Neuronal stem cell (in vitro differentiated cells): ENCODE data around the gene ITGB3BP. TPM values are rescaled to one million over a fixed set of nuclear protein-coding genes. Genes with fewer than 3 reads are reported as not detected.
A peak's percentile ranks its signal among the peaks of the same experiment; 100 is the strongest.
"Not testable (repeated sequence)": the region's sequence is repeated elsewhere in the genome, so short reads cannot be mapped to it uniquely, and the experiment has no call there.

ENCODE experiments used
- DNase-seq: peaks from one replicate; pipeline ENCODE4 v3.0.0-alpha.2; 2013; ENCODE audit warnings: low spot score
- H2AFZ ChIP-seq: one replicate; pipeline ENCODE4 v1.6.1; 2013; ENCODE audit warnings: mild to moderate bottlenecking, low read length, inconsistent platforms
- H2AK5ac ChIP-seq: 2 replicates; pipeline ENCODE4 v1.6.1; 2013; ENCODE audit warnings: low read depth, mild to moderate bottlenecking, inconsistent platforms, low read length, moderate library complexity, mixed read lengths
- H2BK120ac ChIP-seq: 2 replicates; pipeline ENCODE4 v1.6.1; 2013; ENCODE audit warnings: low read depth, mild to moderate bottlenecking, inconsistent platforms, low read length, moderate library complexity, mixed read lengths
- H2BK12ac ChIP-seq: one replicate; pipeline ENCODE4 v1.6.1; 2013; ENCODE audit warnings: low read length, inconsistent platforms
- H2BK15ac ChIP-seq: 2 replicates; pipeline ENCODE4 v1.6.1; 2013; ENCODE audit warnings: mild to moderate bottlenecking, low read length, inconsistent platforms, mixed read lengths
- H2BK5ac ChIP-seq: one replicate; pipeline ENCODE4 v1.6.1; 2013; ENCODE audit warnings: inconsistent platforms, mild to moderate bottlenecking, low read length, moderate library complexity
- H3K14ac ChIP-seq: one replicate; pipeline ENCODE4 v1.6.1; 2013; ENCODE audit warnings: low read length, inconsistent platforms
- H3K18ac ChIP-seq: 2 replicates; pipeline ENCODE4 v1.6.1; 2013; ENCODE audit warnings: low read length, inconsistent platforms
- H3K23ac ChIP-seq: 2 replicates; pipeline ENCODE4 v1.6.1; 2013; ENCODE audit warnings: low read depth, mild to moderate bottlenecking, mixed read lengths, low read length, inconsistent platforms; ENCODE audit not compliant: poor library complexity
- H3K27ac ChIP-seq: replicated peaks from 3 replicates; pipeline ENCODE4 v1.5.1; 2013; ENCODE audit warnings: low read length, inconsistent platforms
- H3K27me3 ChIP-seq, 3 experiments: 2 replicates each; pipeline ENCODE4 v1.6.1; 2013; ENCODE audit warnings: low read length in 3 of 3, mild to moderate bottlenecking in 2 of 3, inconsistent platforms in 1 of 3, low read depth in 1 of 3, mixed read lengths in 1 of 3, moderate library complexity in 1 of 3; ENCODE audit not compliant: control insufficient read depth in 3 of 3, insufficient read depth in 3 of 3
- H3K36me3 ChIP-seq, 2 donors: replicated peaks in 1 of 2; 2 replicates each; pipeline ENCODE4 v1.6.1; 2013; ENCODE audit warnings: low read length in 2 of 2; ENCODE audit not compliant: control insufficient read depth in 2 of 2, insufficient read depth in 2 of 2
- H3K4ac ChIP-seq: 2 replicates; pipeline ENCODE4 v1.6.1; 2013; ENCODE audit warnings: inconsistent platforms, mild to moderate bottlenecking, low read length, moderate library complexity
- H3K4me1 ChIP-seq, 2 donors: 1 replicate in 1 of 2; 2 replicates in 1 of 2; pipeline ENCODE4 v1.6.1; 2013; ENCODE audit warnings: low read length in 2 of 2, low read depth in 1 of 2; ENCODE audit not compliant: control insufficient read depth in 2 of 2, insufficient read depth in 1 of 2
- H3K4me2 ChIP-seq: one replicate; pipeline ENCODE4 v1.6.1; 2013; ENCODE audit warnings: mild to moderate bottlenecking, low read length, inconsistent platforms; ENCODE audit not compliant: insufficient read depth, poor library complexity, severe bottlenecking
- H3K4me3 ChIP-seq, 2 donors: 2 replicates each; pipeline ENCODE4 v1.5.1; 2013; ENCODE audit warnings: low read length in 2 of 2, mild to moderate bottlenecking in 2 of 2, inconsistent platforms in 1 of 2, moderate library complexity in 1 of 2
- H3K79me1 ChIP-seq: one replicate; pipeline ENCODE4 v1.6.1; 2013; ENCODE audit warnings: low read depth, mild to moderate bottlenecking, inconsistent platforms, low read length, moderate library complexity
- H3K9ac ChIP-seq: one replicate; pipeline ENCODE4 v1.6.1; 2013; ENCODE audit warnings: mild to moderate bottlenecking, low read depth, low read length, inconsistent platforms; ENCODE audit not compliant: poor library complexity
- H3K9me3 ChIP-seq, 2 donors: replicated peaks in 1 of 2; 2 replicates each; pipeline versions ENCODE3 to v1.6.1; 2013; ENCODE audit warnings: low read length in 2 of 2, mild to moderate bottlenecking in 2 of 2, inconsistent platforms in 1 of 2, low read depth in 1 of 2, mixed read lengths in 1 of 2, moderate library complexity in 1 of 2; ENCODE audit not compliant: control insufficient read depth in 2 of 2, insufficient read depth in 1 of 2
- H4K8ac ChIP-seq: one replicate; pipeline ENCODE4 v1.6.1; 2013; ENCODE audit warnings: low read depth, mild to moderate bottlenecking, inconsistent platforms, low read length, moderate library complexity
- H4K91ac ChIP-seq: one replicate; pipeline ENCODE4 v1.6.1; 2013; ENCODE audit warnings: low read length, low read depth, mild to moderate bottlenecking, inconsistent platforms; ENCODE audit not compliant: poor library complexity
- whole genome bisulfite sequencing, 2 donors: extraction: QIAGEN DNeasy Blood & Tissue Kit; methylation state at CpG; one replicate each; pipeline ENCODE4 v1.1.7; 2013; ENCODE audit warnings: missing lambda C conversion rate in 2 of 2, mixed read lengths in 1 of 2; ENCODE audit not compliant: insufficient read length in 2 of 2, insufficient replicate concordance in 1 of 2; ENCODE audit errors: extremely low coverage in 2 of 2; 5-methylcytosine and 5-hydroxymethylcytosine counted together
- polyA plus RNA-seq, 2 experiments: library from polyadenylated mRNA; stranded (reverse); fragments of 200-250 nt; gene quantifications; one replicate each; pipeline ENCODE4 v1.2.3, GENCODE V29; 2013

The ITGB3BP gene
- polyA plus RNA-seq (2013, experiment 1 of 2): 92.4 TPM
- 99.6 TPM for polyA plus RNA-seq (2013, experiment 2 of 2)

GRCh38 chr1:63522891-63523728 is at the start of gene ITGB3BP, which contains the start of gene EFCAB7:
Gene ITGB3BP, minus strand, starts transcription at chr1:63523225. Its CDS starts 92 bp downstream, at chr1:63523133.
Gene EFCAB7, plus strand, starts transcription at chr1:63523525. Its CDS starts 2,048 bp downstream, at chr1:63525573.
- Histone ChIP-seq H3K14ac (no peak within 1 kb of the TSS), H4K8ac (no peak within 1 kb of the TSS), H2BK12ac (no peak within 1 kb of the TSS), H3K4ac (no peak within 1 kb of the TSS), H2AFZ (peak within 1 kb of the TSS; percentile 85), H3K9ac (peak within 1 kb of the TSS; percentile 66), H3K4me2 (peak within 1 kb of the TSS; percentile 72), H2BK15ac (no peak within 1 kb of the TSS), H3K4me3 (peak within 1 kb of the TSS; percentile 75 to 81), H3K36me3 (peaks cover 0 to 14% of the 10 kb centered on the region in 2 donors), H4K91ac (no peak within 1 kb of the TSS), H3K4me1 (peaks cover 0 to 12% of the 10 kb centered on the region in 2 donors), H3K79me1 (peaks cover 2% of the 10 kb centered on the region), H3K9me3 (no peaks in the 10 kb centered on the region), H3K27ac (peak within 1 kb of the TSS; percentile 97), H2BK5ac (no peak within 1 kb of the TSS), H3K18ac (peak within 1 kb of the TSS; percentile 90), H3K23ac (no peak within 1 kb of the TSS), H2BK120ac (no peak within 1 kb of the TSS), H3K27me3 (no peaks in the 10 kb centered on the region), H2AK5ac (no peak within 1 kb of the TSS)
- peak; percentile 92 for DNase-seq
- no CpG with 5 or more reads among the region's 50 CpGs for WGBS, 2 donors

GRCh38 chr1:63572686-63573085 is 49.7 kb upstream of the ITGB3BP start:
- H4K91ac ChIP-seq, H4K8ac ChIP-seq, H3K23ac ChIP-seq, H2AK5ac ChIP-seq, H3K27me3 ChIP-seq, H2BK12ac ChIP-seq, H2AFZ ChIP-seq, H3K4me1 ChIP-seq, H2BK5ac ChIP-seq, H3K79me1 ChIP-seq, H3K18ac ChIP-seq, H3K9me3 ChIP-seq, H2BK120ac ChIP-seq, H3K36me3 ChIP-seq, H2BK15ac ChIP-seq, H3K27ac ChIP-seq, H3K14ac ChIP-seq, H3K9ac ChIP-seq, H3K4ac ChIP-seq, DNase-seq, H3K4me3 ChIP-seq, H3K4me2 ChIP-seq: not testable (repeated sequence)
- no CpG with 5 or more reads among the region's 8 CpGs for WGBS, 2 donors

GRCh38 chr1:63569640-63570316 is 46.8 kb upstream of the ITGB3BP start:
- Histone ChIP-seq H2BK5ac (no peak overlapping the region), H3K4me2 (no peak overlapping the region), H2BK12ac (no peak overlapping the region), H3K79me1 (no peaks in the 10 kb centered on the region), H3K18ac (no peak overlapping the region), H3K23ac (no peak overlapping the region), H3K9me3 (no peaks in the 10 kb centered on the region), H2BK15ac (no peak overlapping the region), H4K8ac (no peak overlapping the region), H3K27me3 (no peaks in the 10 kb centered on the region), H3K4ac (no peak overlapping the region), H3K4me1 (peaks cover 4 to 6% of the 10 kb centered on the region in 2 donors), H3K14ac (no peak overlapping the region), H2BK120ac (no peak overlapping the region), H3K27ac (no peak overlapping the region), H2AK5ac (no peak overlapping the region), H2AFZ (no peak overlapping the region), H3K36me3 (no peaks in the 10 kb centered on the region), H4K91ac (no peak overlapping the region), H3K4me3 (no peak overlapping the region), H3K9ac (no peak overlapping the region)
- WGBS, 2 donors: no CpG with 5 or more reads among the region's 3 CpGs
- DNase-seq: no peak

GRCh38 chr1:63569068-63569467 is 46.0 kb upstream of the ITGB3BP start:
- H2BK15ac ChIP-seq: no peak overlapping the region
- H3K23ac ChIP-seq: no peak overlapping the region
- H3K4me3 ChIP-seq: no peak overlapping the region
- H3K9me3 ChIP-seq: no peaks in the 10 kb centered on the region
- no CpG with 5 or more reads among the region's 4 CpGs for WGBS, 2 donors
- H4K8ac ChIP-seq: no peak overlapping the region
- no peaks in the 10 kb centered on the region for H3K27me3 ChIP-seq
- no peak overlapping the region for H3K18ac ChIP-seq
- no peak for DNase-seq
- no peak overlapping the region for H3K4me2 ChIP-seq
- H3K27ac ChIP-seq: no peak overlapping the region
- H2BK120ac ChIP-seq: no peak overlapping the region
- H4K91ac ChIP-seq: no peak overlapping the region
- H3K36me3 ChIP-seq: no peaks in the 10 kb centered on the region
- no peak overlapping the region for H2BK12ac ChIP-seq
- no peak overlapping the region for H2AK5ac ChIP-seq
- no peak overlapping the region for H3K14ac ChIP-seq
- H3K4ac ChIP-seq: no peak overlapping the region
- peaks cover under 1 to 3% of the 10 kb centered on the region in 2 donors for H3K4me1 ChIP-seq
- no peaks in the 10 kb centered on the region for H3K79me1 ChIP-seq
- H3K9ac ChIP-seq: no peak overlapping the region
- H2BK5ac ChIP-seq: no peak overlapping the region
- H2AFZ ChIP-seq: no peak overlapping the region
